Panc1 (cell line): Measurements from ENCODE around the gene CPT1C. TPM values are rescaled to one million over a fixed set of nuclear protein-coding genes. Genes with fewer than 3 reads are reported as not detected.

Experiments used
- ATAC-seq: fragments of 200-7000 bp; cut with Tn5 transposase; 2 replicates; pipeline ENCODE4 v1.9.1; 2020; ENCODE audit warnings: mild to moderate bottlenecking, moderate library complexity
- BruUV-seq: library from RNA; stranded (reverse); fragments of 400-500 nt; replicated peaks from 2 replicates; lab custom pipeline; 2021; lab: Mats Ljungman, UMichigan
- CTCF ChIA-PET: fragments of 300-600 bp; sonication (Branson Sonifier 250); formaldehyde crosslinking; loops from one replicate; lab custom pipeline; 2022; ENCODE audit warnings: antibody characterized with exemption; lab: Charles Lee
- POLR2A ChIA-PET: fragments of 300-600 bp; sonication (Branson Sonifier 250); formaldehyde crosslinking; loops from one replicate; lab custom pipeline; 2022; ENCODE audit warnings: antibody characterized with exemption; lab: Charles Lee
- DNase-seq: peaks from one replicate; pipeline ENCODE4 v3.0.0-alpha.2; 2010; ENCODE audit warnings: low read depth, low spot score
- H3K27ac ChIP-seq: 2 replicates; pipeline ENCODE4 v1.5.1; 2011; ENCODE audit warnings: mild to moderate bottlenecking, low read length, inconsistent platforms
- H3K27me3 ChIP-seq: fragments of 200-500 bp; sonication (Bioruptor generic); 2 replicates; pipeline ENCODE4 v1.6.0; 2014; ENCODE audit warnings: low read length, inconsistent platforms; ENCODE audit not compliant: control insufficient read depth, insufficient read depth
- H3K36me3 ChIP-seq: fragments of 200-500 bp; sonication (Bioruptor generic); 2 replicates; pipeline ENCODE4 v1.5.1; 2014; ENCODE audit warnings: inconsistent platforms, mild to moderate bottlenecking, low read length, moderate library complexity; ENCODE audit not compliant: control insufficient read depth, insufficient read depth
- H3K4me1 ChIP-seq: 2 replicates; pipeline ENCODE4 v1.5.1; 2011; ENCODE audit warnings: inconsistent platforms, mild to moderate bottlenecking, low read length, moderate library complexity; ENCODE audit not compliant: control insufficient read depth, insufficient read depth
- H3K4me3 ChIP-seq, 2 experiments: 2 replicates each; pipeline ENCODE4 v1.5.1; 2011 to 2012; ENCODE audit warnings: low read depth in 2 of 2, low read length in 2 of 2, mild to moderate bottlenecking in 2 of 2, inconsistent platforms in 1 of 2, moderate library complexity in 1 of 2
- H3K9me3 ChIP-seq: fragments of 200-500 bp; sonication (Bioruptor generic); 2 replicates; pipeline ENCODE4 v1.5.1; 2014; ENCODE audit warnings: low read depth, mild to moderate bottlenecking, inconsistent platforms, low read length, moderate library complexity; ENCODE audit not compliant: control insufficient read depth, insufficient read depth
- CTCF ChIP-seq: fragments of 450-650 bp; IDR thresholded peaks from 2 replicates; pipeline ENCODE4 v1.5.1; 2017; ENCODE audit warnings: mild to moderate bottlenecking
- POLR2AphosphoS5 ChIP-seq: IDR thresholded peaks from 2 replicates; pipeline ENCODE4 v1.6.1; 2012; ENCODE audit warnings: mild to moderate bottlenecking, low read depth, low read length, moderate library complexity
- REST ChIP-seq, 2 experiments: IDR thresholded peaks; 2 replicates each; pipeline ENCODE4 v1.6.1; 2011 to 2012; ENCODE audit warnings: low read depth in 2 of 2, control low read depth in 1 of 2, low read length in 1 of 2, mild to moderate bottlenecking in 1 of 2, moderate library complexity in 1 of 2; ENCODE audit not compliant: insufficient read depth in 1 of 2
- SIN3A ChIP-seq: IDR thresholded peaks from 2 replicates; pipeline ENCODE4 v1.6.1; 2012; ENCODE audit warnings: low read depth, mild to moderate bottlenecking, low read length, moderate library complexity, borderline replicate concordance; ENCODE audit not compliant: insufficient read depth
- TCF7L2 ChIP-seq: IDR thresholded peaks from 2 replicates; pipeline ENCODE4 v1.6.1; 2011; ENCODE audit warnings: mild to moderate bottlenecking, low read depth, low read length, inconsistent platforms
- in situ Hi-C: cut with HindIII; loops from 2 replicates; pipeline ENCODE4 v1.10.0; 2016; ENCODE audit warnings: low sequenced_read_pairs, low pct_unique_long_range_greater_than_20kb
- intact Hi-C: fragments of 100-400 bp; cut with micrococcal nuclease; formaldehyde crosslinking; loops from one replicate; pipeline ENCODE4 v1.10.0; 2022; ENCODE audit not compliant: unreplicated experiment
- total RNA-seq: library from RNA; stranded (reverse); gene quantifications from one replicate; pipeline ENCODE4 v1.2.1, GENCODE V29; 2021; ENCODE audit not compliant: unreplicated experiment

The CPT1C gene
- total RNA-seq, 1 experiment from 2014 or later, result 0.23 TPM

GRCh38 chr19:49641688-49642491 is 49.0 kb upstream of the CPT1C start, which contains the start of gene SCAF1:
SCAF1 (plus strand) TSS chr19:49642209; CDS start chr19:49645027, 2,818 bp downstream.
- ATAC-seq (peak; percentile 74), DNase-seq (peak; percentile 74)
- no TSS peak for BruUV-seq
- intact Hi-C loops, result no loop called here
- Histone ChIP-seq H3K4me1 (peaks cover 16% of the 10 kb centered on the region), H3K9me3 (no peaks in the 10 kb centered on the region), H3K36me3 (peaks cover 4% of the 10 kb centered on the region; the same call in 1 of the 2 replicates), H3K4me3 (peak within 1 kb of the TSS; percentile 94 to 96), H3K27me3 (no peaks in the 10 kb centered on the region), H3K27ac (peak within 1 kb of the TSS; percentile 99)
- ChIA-PET POLR2A (interaction anchor here (0.5 to 1.0 kb wide), 4 partner anchors 12 to 95 kb away, joined by 3 to 5 read pairs (median 3); no protein-coding TSS in a partner anchor), CTCF (interaction anchor here (0.7 kb wide), 1 partner anchor 189 kb away, joined by 3 read pairs; the partner anchor contains the start of gene ALDH16A1)
- TF ChIP-seq POLR2AphosphoS5, result peak; percentile 51; the same call in 1 of the 2 replicates
- no peak for TF ChIP-seq CTCF
- no peak for TF ChIP-seq REST (IDR thresholded peaks at IDR 0.05; ENCODE audit: insufficient read depth in 1 of 2, low read depth in 2 of 2, low read length in 1 of 2)
- TF ChIP-seq SIN3A, result 0 out of 2 replicates have a peak, but pooled peaks have one; percentile 46
- TF ChIP-seq TCF7L2, result no peak
- in situ Hi-C loops, result no loop called here

- TF ChIP-seq TCF7L2 (no peak), POLR2AphosphoS5 (no peak), SIN3A (no peak)
- in situ Hi-C loops (no loop called here), intact Hi-C loops (no loop called here)
- peak overlapping the region; percentile 91 for H3K27ac ChIP-seq
- ChIA-PET CTCF (no interaction called here), POLR2A (interaction anchor here (0.5 to 1.0 kb wide), 3 partner anchors 13 to 96 kb away, joined by 3 to 5 read pairs (median 3); no protein-coding TSS in a partner anchor)
- H3K27me3 ChIP-seq, result no peaks in the 10 kb centered on the region
- H3K36me3 ChIP-seq, result peaks cover 4% of the 10 kb centered on the region; the same call in 1 of the 2 replicates
- no TSS peak for BruUV-seq
- DNase-seq, result no peak
- ATAC-seq, result no peak
- H3K9me3 ChIP-seq, result no peaks in the 10 kb centered on the region
- peak overlapping the region; percentile 94 to 96 for H3K4me3 ChIP-seq
- peaks cover 16% of the 10 kb centered on the region for H3K4me1 ChIP-seq
Observed at GRCh38 chr19:49642492-49643035, 48.4 kb upstream of the CPT1C start.
